MCF 10A (cell line): ENCODE data around the gene HOXB5. TPM values are rescaled to one million over a fixed set of nuclear protein-coding genes. Genes with fewer than 3 reads are reported as not detected.

ENCODE experiments used
- BruUV-seq: library from RNA; stranded (reverse); fragments of 400-500 nt; replicated peaks from 2 replicates; lab custom pipeline; 2021; lab: Mats Ljungman, UMichigan
- CTCF ChIA-PET: fragments of 300-600 bp; sonication (Branson Sonifier 250); formaldehyde crosslinking; extraction: SDS; loops from one replicate; lab custom pipeline; 2021; ENCODE audit warnings: antibody characterized with exemption, inconsistent platforms; lab: Yijun Ruan, JAX
- POLR2A ChIA-PET: fragments of 300-600, 350-650 bp; sonication (Branson Sonifier 250); formaldehyde crosslinking; extraction: SDS; loops from one replicate; lab custom pipeline; 2020; ENCODE audit warnings: antibody characterized with exemption, inconsistent platforms; lab: Yijun Ruan, JAX
- DNase-seq: peaks from one replicate; pipeline ENCODE4 v3.0.0-alpha.2; 2018; ENCODE audit not compliant: unreplicated experiment
- H3K27ac Mint-ChIP-seq: one replicate; pipeline ENCODE4 v1.8.0; 2022; ENCODE audit warnings: mild to moderate bottlenecking, low read depth, mixed read lengths; ENCODE audit not compliant: unreplicated experiment
- H3K27me3 Mint-ChIP-seq: one replicate; pipeline ENCODE4 v1.8.0; 2022; ENCODE audit warnings: mixed read lengths; ENCODE audit not compliant: insufficient read depth, unreplicated experiment
- H3K36me3 Mint-ChIP-seq: one replicate; pipeline ENCODE4 v1.8.0; 2022; ENCODE audit warnings: mild to moderate bottlenecking, moderate library complexity, mixed read lengths; ENCODE audit not compliant: insufficient read depth, unreplicated experiment
- H3K4me1 Mint-ChIP-seq: one replicate; pipeline ENCODE4 v1.8.0; 2022; ENCODE audit warnings: mixed read lengths; ENCODE audit not compliant: insufficient read depth, unreplicated experiment
- H3K4me3 Mint-ChIP-seq: one replicate; pipeline ENCODE4 v1.8.0; 2022; ENCODE audit warnings: mild to moderate bottlenecking, moderate library complexity, mixed read lengths; ENCODE audit not compliant: unreplicated experiment
- H3K9me3 Mint-ChIP-seq: one replicate; pipeline ENCODE4 v1.8.0; 2022; ENCODE audit warnings: mixed read lengths; ENCODE audit not compliant: unreplicated experiment
- CTCF ChIP-seq: fragments of 200-600 bp; IDR thresholded peaks from one replicate; pipeline ENCODE4 v1.8.0; 2022; ENCODE audit warnings: antibody characterized with exemption, mild to moderate bottlenecking; ENCODE audit not compliant: unreplicated experiment
- intact Hi-C: fragments of 100-400 bp; cut with micrococcal nuclease; formaldehyde crosslinking; loops from 2 replicates; pipeline ENCODE4 v1.14.1; 2022
- total RNA-seq: library from RNA; stranded (reverse); gene quantifications from 2 replicates; pipeline ENCODE4 v1.2.3, GENCODE V29; 2022

The HOXB5 gene
- total RNA-seq, 1 experiment from 2014 or later, result not detected

GRCh38 chr17:48626245-48627117 lies 32.9 kb upstream of the HOXB5 start, which contains the start of gene HOXB9:
TSS of gene HOXB9 (minus strand) at chr17:48626358. CDS start at chr17:48626269, 89 bp downstream.
- DNase-seq, result peak; percentile 11
- TF ChIP-seq CTCF, result no peak
- H3K4me3 Mint-ChIP-seq, result peak within 1 kb of the TSS; percentile 72
- no TSS peak for BruUV-seq
- peaks cover 7% of the 10 kb centered on the region for H3K36me3 Mint-ChIP-seq
- CTCF ChIA-PET, result interaction anchor here (0.6 to 1.7 kb wide), 10 partner anchors 8 to 842 kb away, joined by 3 to 5 read pairs (median 3); no protein-coding TSS in a partner anchor
- H3K4me1 Mint-ChIP-seq, result peaks cover 6% of the 10 kb centered on the region
- POLR2A ChIA-PET, result interaction anchor here (0.7 to 1.8 kb wide), 5 partner anchors 10 to 574 kb away, joined by 3 to 5 read pairs (median 3); partner anchors contain the start of gene SNF8
- intact Hi-C loops, result no loop called here
- H3K9me3 Mint-ChIP-seq, result no peaks in the 10 kb centered on the region
- H3K27ac Mint-ChIP-seq, result no peak within 1 kb of the TSS
- peaks cover 99% of the 10 kb centered on the region for H3K27me3 Mint-ChIP-seq

- H3K27me3 Mint-ChIP-seq, result peaks cover 99% of the 10 kb centered on the region
- peak overlapping the region; percentile 72 for H3K4me3 Mint-ChIP-seq
- no peaks in the 10 kb centered on the region for H3K9me3 Mint-ChIP-seq
- peaks cover 6% of the 10 kb centered on the region for H3K4me1 Mint-ChIP-seq
- TF ChIP-seq CTCF, result no peak
- no peak overlapping the region for H3K27ac Mint-ChIP-seq
- H3K36me3 Mint-ChIP-seq, result peaks cover 7% of the 10 kb centered on the region
- POLR2A ChIA-PET, result interaction anchor here (0.6 to 1.8 kb wide), 8 partner anchors 10 to 574 kb away, joined by 3 to 5 read pairs (median 3); partner anchors contain the start of gene SNF8
- intact Hi-C loops, result no loop called here
- CTCF ChIA-PET, result interaction anchor here (0.6 to 1.7 kb wide), 11 partner anchors 9 to 662 kb away, joined by 3 to 5 read pairs (median 3); no protein-coding TSS in a partner anchor
- peak; percentile 44 for DNase-seq
- BruUV-seq, result TSS peak; percentile 32
Observed at GRCh38 chr17:48625495-48626244, 32.1 kb upstream of the HOXB5 start.

GRCh38 chr17:48624544-48625494 lies 31.2 kb upstream of the HOXB5 start:
- no TSS peak for BruUV-seq
- peaks cover 6% of the 10 kb centered on the region for H3K4me1 Mint-ChIP-seq
- peaks cover 99% of the 10 kb centered on the region for H3K27me3 Mint-ChIP-seq
- intact Hi-C loops, result no loop called here
- TF ChIP-seq CTCF, result no peak
- H3K9me3 Mint-ChIP-seq, result no peaks in the 10 kb centered on the region
- ChIA-PET CTCF (interaction anchor here (0.6 to 1.7 kb wide), 11 partner anchors 8 to 545 kb away, joined by 3 to 6 read pairs (median 3); no protein-coding TSS in a partner anchor), POLR2A (interaction anchor here (0.6 to 1.8 kb wide), 6 partner anchors 11 to 573 kb away, joined by 3 to 5 read pairs (median 3); partner anchors contain the start of gene SNF8)
- no peak for DNase-seq
- H3K4me3 Mint-ChIP-seq, result peak overlapping the region; percentile 72
- H3K36me3 Mint-ChIP-seq, result peaks cover 7% of the 10 kb centered on the region
- no peak overlapping the region for H3K27ac Mint-ChIP-seq
